Adrenal gland (tissue), 5 donors: ENCODE results near the gene STOM.

Experiments
- POLR2A ChIP-seq, 2 donors: fragments of 450-650 bp; IDR thresholded peaks; one replicate each; pipeline ENCODE4 v1.6.1; 2017; ENCODE audit warnings: antibody characterized with exemption in 2 of 2, mild to moderate bottlenecking in 2 of 2, moderate library complexity in 1 of 2
- TF ChIP-seq, protein P1 (sequence below), 6 experiments: fragments of 450-650 bp in 4 of 6; fragments of 200-600 bp in 2 of 6; sonication (generic) in 1 of 6; IDR thresholded peaks; 1 replicate in 5 of 6; 2 replicates in 1 of 6; pipeline versions ENCODE4 v1.5.1 to v1.8.0; 2016 to 2021; ENCODE audit warnings: antibody characterized with exemption in 6 of 6, mild to moderate bottlenecking in 2 of 6, moderate library complexity in 1 of 6
- donor health status: DM: no; HTN: no; CAD: no.

DNA sequence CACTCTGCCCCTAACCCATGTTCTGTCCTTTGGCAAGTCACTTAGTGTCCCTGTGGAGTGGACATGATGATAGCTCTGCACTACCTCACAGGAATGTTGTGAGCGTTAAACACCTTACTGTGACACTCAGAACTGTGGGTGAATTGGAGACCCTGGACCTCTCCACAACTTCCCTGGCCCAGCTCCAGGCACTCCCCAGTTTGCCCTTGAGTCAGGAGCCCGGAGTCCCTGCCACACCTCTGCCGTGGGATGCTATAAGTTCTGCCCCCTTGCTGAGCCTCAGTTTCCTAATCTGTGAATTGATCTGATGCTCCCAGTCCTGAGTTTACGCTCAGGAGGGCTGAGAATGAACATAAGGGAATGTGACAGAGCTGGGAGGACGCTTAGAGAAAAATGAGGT, 67.7 kb downstream of the STOM start:
- TF ChIP-seq, protein P1, sequence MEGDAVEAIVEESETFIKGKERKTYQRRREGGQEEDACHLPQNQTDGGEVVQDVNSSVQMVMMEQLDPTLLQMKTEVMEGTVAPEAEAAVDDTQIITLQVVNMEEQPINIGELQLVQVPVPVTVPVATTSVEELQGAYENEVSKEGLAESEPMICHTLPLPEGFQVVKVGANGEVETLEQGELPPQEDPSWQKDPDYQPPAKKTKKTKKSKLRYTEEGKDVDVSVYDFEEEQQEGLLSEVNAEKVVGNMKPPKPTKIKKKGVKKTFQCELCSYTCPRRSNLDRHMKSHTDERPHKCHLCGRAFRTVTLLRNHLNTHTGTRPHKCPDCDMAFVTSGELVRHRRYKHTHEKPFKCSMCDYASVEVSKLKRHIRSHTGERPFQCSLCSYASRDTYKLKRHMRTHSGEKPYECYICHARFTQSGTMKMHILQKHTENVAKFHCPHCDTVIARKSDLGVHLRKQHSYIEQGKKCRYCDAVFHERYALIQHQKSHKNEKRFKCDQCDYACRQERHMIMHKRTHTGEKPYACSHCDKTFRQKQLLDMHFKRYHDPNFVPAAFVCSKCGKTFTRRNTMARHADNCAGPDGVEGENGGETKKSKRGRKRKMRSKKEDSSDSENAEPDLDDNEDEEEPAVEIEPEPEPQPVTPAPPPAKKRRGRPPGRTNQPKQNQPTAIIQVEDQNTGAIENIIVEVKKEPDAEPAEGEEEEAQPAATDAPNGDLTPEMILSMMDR (IDR thresholded peaks at IDR 0.05) = no peak
- no peak for TF ChIP-seq POLR2A (IDR thresholded peaks at IDR 0.05)
